ENCODE measurements around the gene SLX9. TPM values are rescaled to one million over a fixed set of nuclear protein-coding genes. Genes with fewer than 3 reads are reported as not detected.

SLX9 gene
- 12.1 and 12.4 TPM in 2 replicates for polyA plus RNA-seq (2011; rRNA removed)
- 3.0 and 5.5 TPM in 2 replicates for polyA minus RNA-seq (2011; rRNA and poly(A)+ RNA removed)

GRCh38 chr21:44939532-44940115 is at the start of gene SLX9:
Gene SLX9 (plus strand): TSS chr21:44940029. CDS start chr21:44940058, 29 bp downstream.
- TF ChIP-seq, protein P1, sequence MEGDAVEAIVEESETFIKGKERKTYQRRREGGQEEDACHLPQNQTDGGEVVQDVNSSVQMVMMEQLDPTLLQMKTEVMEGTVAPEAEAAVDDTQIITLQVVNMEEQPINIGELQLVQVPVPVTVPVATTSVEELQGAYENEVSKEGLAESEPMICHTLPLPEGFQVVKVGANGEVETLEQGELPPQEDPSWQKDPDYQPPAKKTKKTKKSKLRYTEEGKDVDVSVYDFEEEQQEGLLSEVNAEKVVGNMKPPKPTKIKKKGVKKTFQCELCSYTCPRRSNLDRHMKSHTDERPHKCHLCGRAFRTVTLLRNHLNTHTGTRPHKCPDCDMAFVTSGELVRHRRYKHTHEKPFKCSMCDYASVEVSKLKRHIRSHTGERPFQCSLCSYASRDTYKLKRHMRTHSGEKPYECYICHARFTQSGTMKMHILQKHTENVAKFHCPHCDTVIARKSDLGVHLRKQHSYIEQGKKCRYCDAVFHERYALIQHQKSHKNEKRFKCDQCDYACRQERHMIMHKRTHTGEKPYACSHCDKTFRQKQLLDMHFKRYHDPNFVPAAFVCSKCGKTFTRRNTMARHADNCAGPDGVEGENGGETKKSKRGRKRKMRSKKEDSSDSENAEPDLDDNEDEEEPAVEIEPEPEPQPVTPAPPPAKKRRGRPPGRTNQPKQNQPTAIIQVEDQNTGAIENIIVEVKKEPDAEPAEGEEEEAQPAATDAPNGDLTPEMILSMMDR (IDR thresholded peaks at IDR 0.05; ENCODE audit: insufficient read depth, low read depth, low read length) = no peak
- Histone ChIP-seq H3K27me3 (ENCODE audit: control insufficient read depth, insufficient read depth, low read length) (peaks cover 6% of the 10 kb centered on the region), H3K4me3 (ENCODE audit: low read depth, low read length) (peak within 1 kb of the TSS; percentile 92), H3K36me3 (ENCODE audit: control insufficient read depth, insufficient read depth, low read length) (peaks cover 6% of the 10 kb centered on the region)
- CTCF ChIA-PET = interaction anchor here (2.1 to 5.6 kb wide), 2 partner anchors 10 to 198 kb away, joined by 8 to 33 read pairs; no protein-coding TSS in a partner anchor
- DNase-seq (ENCODE audit: low read depth) = no peak
- POLR2A ChIA-PET = no interaction called here

- no peak for DNase-seq (ENCODE audit: low read depth)
- TF ChIP-seq, protein P1 (IDR thresholded peaks at IDR 0.05; ENCODE audit: insufficient read depth, low read depth, low read length) = no peak
- peaks cover 26% of the 10 kb centered on the region for H3K27me3 ChIP-seq (ENCODE audit: control insufficient read depth, insufficient read depth, low read length)
- POLR2A ChIA-PET = no interaction called here
- CTCF ChIA-PET = interaction anchor here (1.0 kb wide), 2 partner anchors 42 to 247 kb away, joined by 3 to 4 read pairs; no protein-coding TSS in a partner anchor
- no peak overlapping the region for H3K4me3 ChIP-seq (ENCODE audit: low read depth, low read length)
- no peaks in the 10 kb centered on the region for H3K36me3 ChIP-seq (ENCODE audit: control insufficient read depth, insufficient read depth, low read length)
Measured at GRCh38 chr21:44890338-44890931, 49.4 kb upstream of the SLX9 start.

DNA sequence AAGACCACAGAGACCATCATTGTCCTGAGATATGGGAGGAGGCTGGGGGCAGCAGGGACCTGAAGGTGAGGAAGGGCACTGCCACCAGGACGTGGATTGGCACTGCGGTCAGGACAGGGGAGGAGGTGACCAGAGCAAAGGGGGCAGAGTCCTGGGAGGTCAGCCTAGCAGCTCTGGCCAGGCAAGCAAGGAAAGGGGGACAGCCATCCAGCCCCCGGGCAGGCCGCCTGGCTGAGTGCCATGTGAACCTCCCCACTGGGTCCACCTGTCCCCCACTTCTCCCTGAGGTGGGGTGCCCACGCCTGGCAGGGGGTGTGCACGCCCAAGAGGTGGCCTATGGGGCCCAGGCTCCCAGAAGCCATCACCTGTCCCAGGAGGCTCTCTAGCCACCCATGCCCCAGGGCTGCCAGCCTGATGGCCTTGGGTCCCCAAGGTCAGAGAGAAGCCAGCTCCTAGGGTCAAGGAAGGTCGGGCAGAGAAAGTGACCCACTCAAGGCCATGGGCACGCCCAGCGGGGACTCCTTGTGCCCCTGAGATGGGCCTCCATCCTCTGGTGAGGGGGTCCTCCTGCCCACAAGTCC is 48.8 kb upstream of the SLX9 start:
- DNase-seq (ENCODE audit: low read depth) = no peak
- no peaks in the 10 kb centered on the region for H3K36me3 ChIP-seq (ENCODE audit: control insufficient read depth, insufficient read depth, low read length)
- TF ChIP-seq, protein P1 (IDR thresholded peaks at IDR 0.05; ENCODE audit: insufficient read depth, low read depth, low read length) = no peak
- no peak overlapping the region for H3K4me3 ChIP-seq (ENCODE audit: low read depth, low read length)
- peaks cover 26% of the 10 kb centered on the region for H3K27me3 ChIP-seq (ENCODE audit: control insufficient read depth, insufficient read depth, low read length)
- ChIA-PET POLR2A (no interaction called here), CTCF (interaction anchor here (1.0 to 1.3 kb wide), 4 partner anchors 15 to 247 kb away, joined by 3 to 6 read pairs (median 4); no protein-coding TSS in a partner anchor)

DNA sequence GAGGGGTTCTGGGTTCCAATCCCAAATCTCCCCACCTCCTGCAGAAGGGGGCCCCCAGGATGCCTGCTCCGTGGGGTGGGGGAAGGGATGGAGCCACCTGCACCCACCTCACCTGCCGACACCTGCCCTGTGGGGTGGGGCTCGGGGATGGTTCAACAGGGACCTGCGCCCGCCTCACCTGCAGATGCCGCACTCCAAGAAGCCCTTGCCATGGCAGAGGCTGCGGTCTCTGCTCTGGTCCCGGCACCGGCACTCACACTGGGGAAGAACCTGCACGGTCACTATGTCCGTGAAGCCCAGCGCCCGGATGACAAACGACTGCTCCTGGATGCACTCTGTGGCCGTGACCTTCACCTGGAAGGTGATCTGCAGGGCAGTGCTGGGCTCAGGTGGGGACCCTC is 48.2 kb upstream of the SLX9 start:
- ChIA-PET POLR2A (no interaction called here), CTCF (interaction anchor here (0.9 to 4.2 kb wide), 8 partner anchors 11 to 246 kb away, joined by 3 to 25 read pairs (median 10); no protein-coding TSS in a partner anchor)
- Histone ChIP-seq H3K36me3 (ENCODE audit: control insufficient read depth, insufficient read depth, low read length) (no peaks in the 10 kb centered on the region), H3K4me3 (ENCODE audit: low read depth, low read length) (no peak overlapping the region), H3K27me3 (ENCODE audit: control insufficient read depth, insufficient read depth, low read length) (peaks cover 28% of the 10 kb centered on the region)
- no peak for DNase-seq (ENCODE audit: low read depth)
- TF ChIP-seq, protein P1 (IDR thresholded peaks at IDR 0.05; ENCODE audit: insufficient read depth, low read depth, low read length) = no peak

- ChIA-PET POLR2A (interaction anchor here (0.6 kb wide), 1 partner anchor 9 kb away, joined by 4 read pairs; no protein-coding TSS in a partner anchor), CTCF (interaction anchor here (0.9 to 4.2 kb wide), 8 partner anchors 9 to 245 kb away, joined by 3 to 27 read pairs (median 16); no protein-coding TSS in a partner anchor)
- DNase-seq (ENCODE audit: low read depth) = no peak
- no peak overlapping the region for H3K4me3 ChIP-seq (ENCODE audit: low read depth, low read length)
- peaks cover 29% of the 10 kb centered on the region for H3K27me3 ChIP-seq (ENCODE audit: control insufficient read depth, insufficient read depth, low read length)
- TF ChIP-seq, protein P1 (IDR thresholded peaks at IDR 0.05; ENCODE audit: insufficient read depth, low read depth, low read length) = no peak
- no peaks in the 10 kb centered on the region for H3K36me3 ChIP-seq (ENCODE audit: control insufficient read depth, insufficient read depth, low read length)
Measured at GRCh38 chr21:44892095-44892494, 47.7 kb upstream of the SLX9 start.
